ENCODE measurements around the gene NOTUM. TPM values are rescaled to one million over a fixed set of nuclear protein-coding genes. Genes with fewer than 3 reads are reported as not detected.

NOTUM gene
- total and polyA plus RNA-seq, 2 experiments from 2014 or later: 0.29 to 1.6 TPM

GRCh38 chr17:81996757-81997441, 35.9 kb upstream of the NOTUM start:
- H2AFZ ChIP-seq: no peak overlapping the region

More at GRCh38 chr17:81996757-81997441, 35.9 kb upstream of the NOTUM start:
- Histone ChIP-seq H3K4me3 (no peak overlapping the region), H3K4me2 (no peak overlapping the region), H3K9me2 (ENCODE audit: insufficient read depth) (no peaks in the 10 kb centered on the region), H4K20me1 (replicated peaks; ENCODE audit: insufficient read depth) (peaks cover 8% of the 10 kb centered on the region; the same call in 1 of the 2 replicates), H3K79me2 (replicated peaks; ENCODE audit: insufficient read depth) (no peaks in the 10 kb centered on the region), H3K27ac (ENCODE audit: low read depth) (no peak overlapping the region), H3K36me3 (ENCODE audit: insufficient read depth) (no peaks in the 10 kb centered on the region), H3K27me3 (ENCODE audit: insufficient read depth) (no peaks in the 10 kb centered on the region), H3K4me1 (ENCODE audit: insufficient read depth) (peaks cover 6% of the 10 kb centered on the region; the same call in 1 of the 2 replicates), H3F3A (replicated peaks; ENCODE audit: low read depth) (no peaks in the 10 kb centered on the region)
- ATAC-seq: no peak
- Mint-ChIP-seq H3K4me1 (peaks cover 15% of the 10 kb centered on the region), H3K4me3 (no peak overlapping the region), H3K27ac (no peak overlapping the region), H3K36me3 (ENCODE audit: low read depth) (peaks cover 6% of the 10 kb centered on the region; the same call in 1 of the 3 replicates), H3K9me3 (no peaks in the 10 kb centered on the region), H3K27me3 (ENCODE audit: insufficient read depth, low read depth, poor library complexity) (peaks cover 10% of the 10 kb centered on the region)
- DNase-seq (ENCODE audit: low spot score): no peak
- TF ChIP-seq REST (IDR thresholded peaks at IDR 0.05; ENCODE audit: unreplicated experiment) (no peak), NANOG (IDR thresholded peaks at IDR 0.05; ENCODE audit: borderline replicate concordance) (no peak), CREB1 (CRISPR knock-in tag; IDR thresholded peaks at IDR 0.05; ENCODE audit: low read depth) (no peak), ZNF331 (CRISPR knock-in tag; IDR thresholded peaks at IDR 0.05; ENCODE audit: low read depth) (no peak), JUNB (IDR thresholded peaks at IDR 0.05; ENCODE audit: unreplicated experiment) (no peak), EZH2phosphoT487 (IDR thresholded peaks at IDR 0.05; ENCODE audit: unreplicated experiment) (no peak), EZH2 (IDR thresholded peaks at IDR 0.05; ENCODE audit: low read depth, unreplicated experiment) (no peak), ZNF114 (CRISPR knock-in tag; IDR thresholded peaks at IDR 0.05) (no peak), POLR2AphosphoS5 (IDR thresholded peaks at IDR 0.05; ENCODE audit: low read depth) (no peak), ETS1 (IDR thresholded peaks at IDR 0.05) (no peak), CTCF (conservative IDR thresholded peaks at IDR 0.05; ENCODE audit: low read depth in 2 of 2) (no peak), STAT1 (IDR thresholded peaks at IDR 0.05; ENCODE audit: unreplicated experiment) (no peak), ZNF462 (CRISPR knock-in tag; IDR thresholded peaks at IDR 0.05) (no peak)

Data from GM23338 (cell line).